OCI-LY7 (cell line): ENCODE results near the gene MCM10. TPM values are rescaled to one million over a fixed set of nuclear protein-coding genes. Genes with fewer than 3 reads are reported as not detected.

ENCODE experiments used
- BruUV-seq: library from RNA; stranded (reverse); fragments of 400-500 nt; replicated peaks from 2 replicates; lab custom pipeline; 2021; lab: Mats Ljungman, UMichigan
- CTCF ChIA-PET: fragments of 300-600 bp; sonication (Branson Sonifier 250); formaldehyde crosslinking; loops from one replicate; lab custom pipeline; 2022; ENCODE audit warnings: antibody characterized with exemption; ENCODE audit not compliant: unreplicated experiment; lab: Charles Lee
- POLR2A ChIA-PET: fragments of 300-600 bp; sonication (Branson Sonifier 250); formaldehyde crosslinking; loops from one replicate; lab custom pipeline; 2022; ENCODE audit warnings: antibody characterized with exemption; lab: Charles Lee
- DNase-seq: peaks from one replicate; pipeline ENCODE4 v3.0.0-alpha.2; 2015; ENCODE audit warnings: low spot score
- H2AFZ ChIP-seq: fragments of 200-600 bp; sonication (generic), shearing (Covaris generic); 2 replicates; pipeline ENCODE4 v1.6.1; 2014; ENCODE audit warnings: mild to moderate bottlenecking, antibody characterized with exemption, low read length, moderate library complexity
- H3K27ac ChIP-seq: fragments of 200-600 bp; sonication (generic); 2 replicates; pipeline ENCODE4 v1.5.1; 2014; ENCODE audit warnings: mixed run types, low read depth, mild to moderate bottlenecking, moderate library complexity, low read length, inconsistent platforms; ENCODE audit not compliant: poor library complexity, severe bottlenecking
- H3K36me3 ChIP-seq: fragments of 200-600 bp; sonication (generic); 2 replicates; pipeline ENCODE4 v1.6.1; 2014; ENCODE audit warnings: mild to moderate bottlenecking, antibody characterized with exemption, low read length, moderate library complexity, mixed read lengths; ENCODE audit not compliant: insufficient read depth
- H3K4me1 ChIP-seq: fragments of 200-600 bp; sonication (generic); 2 replicates; pipeline ENCODE4 v1.5.1; 2014; ENCODE audit warnings: mild to moderate bottlenecking, low read length; ENCODE audit not compliant: insufficient read depth, poor library complexity, severe bottlenecking
- H3K4me2 ChIP-seq: fragments of 200-600 bp; sonication (generic); 2 replicates; pipeline ENCODE4 v1.6.1; 2014; ENCODE audit warnings: mild to moderate bottlenecking, low read length
- H3K4me3 ChIP-seq: fragments of 200-600 bp; sonication (generic); 2 replicates; pipeline ENCODE4 v1.5.1; 2014; ENCODE audit warnings: mild to moderate bottlenecking, low read depth, low read length; ENCODE audit not compliant: poor library complexity, severe bottlenecking
- H3K79me2 ChIP-seq: fragments of 200-600 bp; sonication (generic); 2 replicates; pipeline ENCODE4 v1.6.1; 2016; ENCODE audit warnings: low read depth, mild to moderate bottlenecking, low read length, moderate library complexity, mixed read lengths; ENCODE audit not compliant: insufficient read depth
- H3K9me2 ChIP-seq: fragments of 200-600 bp; sonication (generic); 2 replicates; pipeline ENCODE4 v1.6.1; 2016; ENCODE audit warnings: mild to moderate bottlenecking, low read length, mixed read lengths; ENCODE audit not compliant: insufficient read depth
- H3K9me3 ChIP-seq: fragments of 200-600 bp; sonication (generic); 2 replicates; pipeline ENCODE4 v1.6.1; 2014; ENCODE audit warnings: mild to moderate bottlenecking, mixed run types, low read length, mixed read lengths
- H4K20me1 ChIP-seq: fragments of 200-600 bp; sonication (generic); 2 replicates; pipeline ENCODE4 v1.6.1; 2014; ENCODE audit warnings: mild to moderate bottlenecking, antibody characterized with exemption, low read length, moderate library complexity, mixed read lengths; ENCODE audit not compliant: insufficient read depth
- EZH2phosphoT487 ChIP-seq: fragments of 200-600 bp; sonication (generic); IDR thresholded peaks from 2 replicates; pipeline ENCODE4 v1.6.1; 2018; ENCODE audit warnings: low read depth, borderline replicate concordance, mild to moderate bottlenecking, mixed run types, antibody characterized with exemption, low read length, moderate library complexity, mixed read lengths
- intact Hi-C: fragments of 100-400 bp; cut with micrococcal nuclease; formaldehyde crosslinking; loops from one replicate; pipeline ENCODE4 v1.10.0; 2022; ENCODE audit not compliant: unreplicated experiment
- total RNA-seq, 2 experiments: library from RNA; depleted of rRNA in 1 of 2; stranded (reverse); fragments of >200 nt in 1 of 2; shearing (Covaris generic) in 1 of 2; gene quantifications; 2 replicates each; pipeline ENCODE4 v1.2.3, GENCODE V29; 2014 to 2022
- TF ChIP-seq, protein P1 (sequence below): fragments of 200-600 bp; sonication (generic); conservative IDR thresholded peaks from 2 replicates; pipeline ENCODE4 v1.5.1; 2014; ENCODE audit warnings: mild to moderate bottlenecking, antibody characterized with exemption, low read length, moderate library complexity, mixed read lengths

MCM10 gene
- total RNA-seq, 2 experiments from 2014 or later = 56.9 to 96.4 TPM

GRCh38 chr10:13163859-13164258 is 2.5 kb downstream of the MCM10 start:
- no peak for DNase-seq
- H3K9me3 ChIP-seq = no peaks in the 10 kb centered on the region
- TF ChIP-seq, protein P1, sequence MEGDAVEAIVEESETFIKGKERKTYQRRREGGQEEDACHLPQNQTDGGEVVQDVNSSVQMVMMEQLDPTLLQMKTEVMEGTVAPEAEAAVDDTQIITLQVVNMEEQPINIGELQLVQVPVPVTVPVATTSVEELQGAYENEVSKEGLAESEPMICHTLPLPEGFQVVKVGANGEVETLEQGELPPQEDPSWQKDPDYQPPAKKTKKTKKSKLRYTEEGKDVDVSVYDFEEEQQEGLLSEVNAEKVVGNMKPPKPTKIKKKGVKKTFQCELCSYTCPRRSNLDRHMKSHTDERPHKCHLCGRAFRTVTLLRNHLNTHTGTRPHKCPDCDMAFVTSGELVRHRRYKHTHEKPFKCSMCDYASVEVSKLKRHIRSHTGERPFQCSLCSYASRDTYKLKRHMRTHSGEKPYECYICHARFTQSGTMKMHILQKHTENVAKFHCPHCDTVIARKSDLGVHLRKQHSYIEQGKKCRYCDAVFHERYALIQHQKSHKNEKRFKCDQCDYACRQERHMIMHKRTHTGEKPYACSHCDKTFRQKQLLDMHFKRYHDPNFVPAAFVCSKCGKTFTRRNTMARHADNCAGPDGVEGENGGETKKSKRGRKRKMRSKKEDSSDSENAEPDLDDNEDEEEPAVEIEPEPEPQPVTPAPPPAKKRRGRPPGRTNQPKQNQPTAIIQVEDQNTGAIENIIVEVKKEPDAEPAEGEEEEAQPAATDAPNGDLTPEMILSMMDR = no peak
- TF ChIP-seq EZH2phosphoT487 = no peak
- peaks cover 3% of the 10 kb centered on the region; the same call in 1 of the 2 replicates for H4K20me1 ChIP-seq
- H3K4me1 ChIP-seq = peaks cover 30% of the 10 kb centered on the region
- no peak overlapping the region for H3K27ac ChIP-seq
- no TSS peak for BruUV-seq
- H2AFZ ChIP-seq = no peak overlapping the region
- H3K79me2 ChIP-seq = peaks cover 58% of the 10 kb centered on the region
- POLR2A ChIA-PET = no interaction called here
- H3K9me2 ChIP-seq = no peaks in the 10 kb centered on the region
- no peak overlapping the region for H3K4me2 ChIP-seq
- intact Hi-C loops = no loop called here
- H3K36me3 ChIP-seq = peaks cover 54% of the 10 kb centered on the region
- CTCF ChIA-PET = no interaction called here
- H3K4me3 ChIP-seq = no peak overlapping the region

DNA sequence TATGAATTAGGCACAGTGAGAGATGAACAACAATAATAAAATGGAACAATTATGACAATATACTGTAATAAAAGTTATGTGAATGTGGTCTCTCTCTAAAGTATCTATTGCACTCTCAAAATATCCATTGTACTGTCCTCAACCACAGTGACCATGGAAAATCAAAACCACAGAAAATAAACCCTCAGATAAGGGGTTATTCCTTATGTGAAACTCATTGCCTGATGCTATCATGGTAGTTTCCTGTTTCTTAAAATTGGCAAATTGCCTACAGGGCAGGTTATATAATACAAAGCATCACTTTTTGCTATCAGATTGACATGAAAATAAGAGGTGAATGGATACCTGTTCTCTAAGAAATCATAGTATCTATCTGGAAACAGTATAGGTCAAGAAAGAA is 3.8 kb downstream of the MCM10 start:
- Histone ChIP-seq H4K20me1 (peaks cover 3% of the 10 kb centered on the region; the same call in 1 of the 2 replicates), H3K27ac (no peak overlapping the region), H3K9me2 (no peaks in the 10 kb centered on the region), H3K4me2 (no peak overlapping the region), H3K4me1 (peaks cover 30% of the 10 kb centered on the region), H3K36me3 (peaks cover 67% of the 10 kb centered on the region), H3K9me3 (no peaks in the 10 kb centered on the region), H2AFZ (no peak overlapping the region), H3K4me3 (no peak overlapping the region), H3K79me2 (peaks cover 64% of the 10 kb centered on the region)
- no TSS peak for BruUV-seq
- CTCF ChIA-PET = no interaction called here
- intact Hi-C loops = no loop called here
- POLR2A ChIA-PET = interaction anchor here (0.7 kb wide), 1 partner anchor 835 kb away, joined by 5 read pairs; no protein-coding TSS in a partner anchor
- no peak for DNase-seq
- TF ChIP-seq, protein P1 = no peak

DNA sequence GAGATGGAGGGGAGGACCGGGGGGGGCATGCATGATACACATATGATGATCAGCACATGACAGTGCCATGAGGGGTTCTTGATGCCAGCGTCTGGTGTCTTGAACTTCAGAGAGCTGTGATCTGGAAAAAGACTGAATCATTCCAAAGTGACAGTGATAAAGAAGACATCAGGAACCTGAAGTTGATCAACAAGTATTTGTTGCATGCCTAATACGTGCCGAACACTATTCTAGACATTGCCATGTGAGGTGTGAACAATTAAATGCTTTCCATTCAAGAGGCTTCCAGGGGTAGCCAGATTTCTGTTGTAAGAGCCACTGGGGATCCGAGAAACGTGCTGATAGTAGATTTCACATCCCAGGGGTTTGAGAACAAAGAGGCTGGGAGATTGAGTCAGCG is 6.2 kb downstream of the MCM10 start:
- CTCF ChIA-PET = no interaction called here
- H4K20me1 ChIP-seq = no peaks in the 10 kb centered on the region; the same call in 1 of the 2 replicates
- intact Hi-C loops = no loop called here
- no TSS peak for BruUV-seq
- H2AFZ ChIP-seq = no peak overlapping the region
- TF ChIP-seq, protein P1 = no peak
- no peak for TF ChIP-seq EZH2phosphoT487
- H3K4me1 ChIP-seq = peaks cover 19% of the 10 kb centered on the region
- H3K9me3 ChIP-seq = no peaks in the 10 kb centered on the region
- no peak for DNase-seq
- peaks cover 91% of the 10 kb centered on the region for H3K36me3 ChIP-seq
- H3K4me3 ChIP-seq = no peak overlapping the region
- H3K4me2 ChIP-seq = no peak overlapping the region
- POLR2A ChIA-PET = interaction anchor here (0.8 kb wide), 1 partner anchor 1250 kb away, joined by 3 read pairs; no protein-coding TSS in a partner anchor
- H3K27ac ChIP-seq = no peak overlapping the region
- no peaks in the 10 kb centered on the region for H3K9me2 ChIP-seq
- peaks cover 66% of the 10 kb centered on the region for H3K79me2 ChIP-seq
